ENCODE measurements around the gene DDX59. TPM values are rescaled to one million over a fixed set of nuclear protein-coding genes. Genes with fewer than 3 reads are reported as not detected.

The DDX59 gene
- total RNA-seq, 1 experiment from 2014 or later = 16.0 TPM

- POLR2A ChIA-PET = no interaction called here
- intact Hi-C loops (cut with micrococcal nuclease) = no loop called here
These were observed 39.7 kb downstream of the DDX59 start for GRCh38 chr1:200629876-200630514.

GRCh38 chr1:200628223-200628881 is 41.4 kb downstream of the DDX59 start:
- Histone ChIP-seq H3K36me3 (ENCODE audit: control insufficient read depth in 1 of 2, insufficient read depth in 2 of 2, low read length in 2 of 2) (no peaks in the 10 kb centered on the region), H3K79me2 (ENCODE audit: insufficient read depth, low read length) (no peaks in the 10 kb centered on the region), H3K4me2 (ENCODE audit: low read length) (no peak overlapping the region), H4K20me1 (ENCODE audit: insufficient read depth) (no peaks in the 10 kb centered on the region), H3K27me3 (ENCODE audit: insufficient read depth, low read length) (no peaks in the 10 kb centered on the region), H3K27ac (ENCODE audit: low read depth, low read length) (no peak overlapping the region), H3K9me2 (ENCODE audit: insufficient read depth) (no peaks in the 10 kb centered on the region), H3K4me1 (ENCODE audit: control insufficient read depth in 1 of 2, insufficient read depth in 2 of 2, low read length in 2 of 2) (peaks cover 3 to 4% of the 10 kb centered on the region in 2 experiments; a peak in 1 of 4 replicates), H3K4me3 (replicated peaks in 1 of 2; ENCODE audit: low read depth in 1 of 2, low read length in 2 of 2) (no peak overlapping the region), H2AFZ (ENCODE audit: low read depth, low read length, poor library complexity, severe bottlenecking) (no peak overlapping the region), H3K9me3 (ENCODE audit: control insufficient read depth in 1 of 2, insufficient read depth in 1 of 2, low read depth in 1 of 2, low read length in 2 of 2) (no peaks in the 10 kb centered on the region), H3K9ac (ENCODE audit: low read length) (no peak overlapping the region)
- TF ChIP-seq MAX (IDR thresholded peaks at IDR 0.05) = no peak
- TF ChIP-seq SP1 (IDR thresholded peaks at IDR 0.05; ENCODE audit: low read depth) = no peak
- DNase-seq (ENCODE audit: low read depth, low spot score) = no peak
- ChIA-PET POLR2A (interaction anchor here (0.8 kb wide), 1 partner anchor 41 kb away, joined by 3 read pairs; the partner anchor contains the start of gene DDX59), RAD21 (ENCODE audit: low non-redundant PET in 1 of 2, low total read pairs in 2 of 2, uncharacterized antibody in 2 of 2, unreplicated experiment in 2 of 2) (no interaction called here), CTCF (no interaction called here)
- no peak for ATAC-seq
- BruUV-seq (replicated peaks) = no TSS peak
- intact Hi-C loops (cut with micrococcal nuclease) = no loop called here

More at GRCh38 chr1:200629876-200630514, 39.7 kb downstream of the DDX59 start:
- Histone ChIP-seq H3K36me3 (ENCODE audit: control insufficient read depth in 1 of 2, insufficient read depth in 2 of 2, low read length in 2 of 2) (no peaks in the 10 kb centered on the region), H3K27me3 (ENCODE audit: insufficient read depth, low read length) (no peaks in the 10 kb centered on the region), H4K20me1 (ENCODE audit: insufficient read depth) (no peaks in the 10 kb centered on the region), H3K9me3 (ENCODE audit: control insufficient read depth in 1 of 2, insufficient read depth in 1 of 2, low read depth in 1 of 2, low read length in 2 of 2) (no peaks in the 10 kb centered on the region), H3K9me2 (ENCODE audit: insufficient read depth) (no peaks in the 10 kb centered on the region), H3K79me2 (ENCODE audit: insufficient read depth, low read length) (no peaks in the 10 kb centered on the region), H3K4me3 (replicated peaks in 1 of 2; ENCODE audit: low read depth in 1 of 2, low read length in 2 of 2) (no peak overlapping the region), H3K4me2 (ENCODE audit: low read length) (no peak overlapping the region), H2AFZ (ENCODE audit: low read depth, low read length, poor library complexity, severe bottlenecking) (no peak overlapping the region), H3K27ac (ENCODE audit: low read depth, low read length) (no peak overlapping the region), H3K9ac (ENCODE audit: low read length) (no peak overlapping the region), H3K4me1 (ENCODE audit: control insufficient read depth in 1 of 2, insufficient read depth in 2 of 2, low read length in 2 of 2) (peaks cover 3 to 4% of the 10 kb centered on the region in 2 experiments; a peak in 1 of 4 replicates)
- CTCF ChIA-PET = interaction anchor here (1.3 kb wide), 1 partner anchor 8 kb away, joined by 6 read pairs; no protein-coding TSS in a partner anchor
- RAD21 ChIA-PET (ENCODE audit: low non-redundant PET in 1 of 2, low total read pairs in 2 of 2, uncharacterized antibody in 2 of 2, unreplicated experiment in 2 of 2) = no interaction called here
- BruUV-seq (replicated peaks) = no TSS peak
- ATAC-seq = no peak
- TF ChIP-seq EZH2phosphoT487 (IDR thresholded peaks at IDR 0.05; ENCODE audit: borderline replicate concordance) = no peak
- DNase-seq (ENCODE audit: low read depth, low spot score) = no peak
